DMS53 (cell line): ENCODE data around the gene LRP1B.
A peak's percentile ranks its signal among the peaks of the same experiment; 100 is the strongest.
"Not testable (repeated sequence)": the region's sequence is repeated elsewhere in the genome, so short reads cannot be mapped to it uniquely, and the experiment has no call there.

Source experiments
- DNase-seq: peaks from one replicate; lab custom pipeline; 2025; lab: John Stamatoyannopoulos, UW

LRP1B gene

GRCh38 chr2:142104134-142104758 lies 26.6 kb downstream of the LRP1B start:
- no peak for DNase-seq

GRCh38 chr2:142100970-142101369 lies 29.8 kb downstream of the LRP1B start:
- DNase-seq, result no peak

- DNase-seq, result no peak
Observed at GRCh38 chr2:142100139-142100873, 30.5 kb downstream of the LRP1B start.

GRCh38 chr2:142097711-142098110 lies 33.1 kb downstream of the LRP1B start:
- no peak for DNase-seq

- no peak for DNase-seq
Observed at GRCh38 chr2:142095647-142096046, 35.2 kb downstream of the LRP1B start.

- no peak for DNase-seq
Observed at GRCh38 chr2:142094233-142094632, 36.6 kb downstream of the LRP1B start.

GRCh38 chr2:142088058-142088568 lies 42.7 kb downstream of the LRP1B start:
- DNase-seq, result no peak

GRCh38 chr2:142087585-142087984 lies 43.2 kb downstream of the LRP1B start:
- not testable (repeated sequence) for DNase-seq

GRCh38 chr2:142082368-142082767 lies 48.4 kb downstream of the LRP1B start:
- peak; percentile 0 for DNase-seq

GRCh38 chr2:142076317-142076716 lies 54.5 kb downstream of the LRP1B start:
- no peak for DNase-seq

GRCh38 chr2:142075826-142076225 lies 55.0 kb downstream of the LRP1B start:
- no peak for DNase-seq

GRCh38 chr2:142069251-142069888 lies 61.4 kb downstream of the LRP1B start:
- no peak for DNase-seq

- no peak for DNase-seq
Observed at GRCh38 chr2:142065700-142066099, 65.1 kb downstream of the LRP1B start.

- no peak for DNase-seq
Observed at GRCh38 chr2:142065156-142065555, 65.7 kb downstream of the LRP1B start.

- no peak for DNase-seq
Observed at GRCh38 chr2:142061733-142062132, 69.1 kb downstream of the LRP1B start.

- no peak for DNase-seq
Observed at GRCh38 chr2:142058149-142058548, 72.7 kb downstream of the LRP1B start.

- DNase-seq, result no peak
Observed at GRCh38 chr2:142056784-142057183, 74.0 kb downstream of the LRP1B start.

- peak; percentile 4 for DNase-seq
Observed at GRCh38 chr2:142052220-142052863, 78.5 kb downstream of the LRP1B start.

- no peak for DNase-seq
Observed at GRCh38 chr2:142048581-142048980, 82.2 kb downstream of the LRP1B start.

GRCh38 chr2:142045641-142046040 lies 85.2 kb downstream of the LRP1B start:
- no peak for DNase-seq

GRCh38 chr2:142044197-142044596 lies 86.6 kb downstream of the LRP1B start:
- DNase-seq, result no peak

GRCh38 chr2:142042536-142043199 lies 88.1 kb downstream of the LRP1B start:
- no peak for DNase-seq
